ENCODE measurements around the gene STS. TPM values are rescaled to one million over a fixed set of nuclear protein-coding genes. Genes with fewer than 3 reads are reported as not detected.
A peak's percentile ranks its signal among the peaks of the same experiment; 100 is the strongest.

STS gene
- total RNA-seq, 3 donors from 2014 or later (not counting 1 experiment from before 2014, with no cell fraction given) = 2.4 to 4.6 (median 2.8) TPM

GRCh38 chrX:7110821-7111276 lies 36.7 kb upstream of the STS start:
- peaks cover 35 to 37% of the 10 kb centered on the region in 2 donors for H3K4me1 Mint-ChIP-seq
- no peak for TF ChIP-seq CTCF (IDR thresholded peaks at IDR 0.05)
- peak overlapping the region in 1 of 2 donors; percentile 87 for H3K27ac Mint-ChIP-seq

GRCh38 chrX:7111518-7111917 lies 36.0 kb upstream of the STS start:
- Mint-ChIP-seq H3K4me1 (peaks cover 35 to 37% of the 10 kb centered on the region in 2 donors), H3K9me3 (no peaks in the 10 kb centered on the region), H3K4me3 (no peak overlapping the region), H3K27ac (no peak overlapping the region), H3K36me3 (no peaks in the 10 kb centered on the region), H3K27me3 (ENCODE audit: low read depth in 2 of 2) (no peaks in the 10 kb centered on the region)
- Histone ChIP-seq H3K36me3 (ENCODE audit: control insufficient read depth, insufficient read depth, low read length) (no peaks in the 10 kb centered on the region), H3K4me1 (ENCODE audit: control insufficient read depth, insufficient read depth, low read length) (peaks cover 17% of the 10 kb centered on the region), H3K27me3 (ENCODE audit: control insufficient read depth, insufficient read depth, low read length) (no peaks in the 10 kb centered on the region), H3K4me3 (ENCODE audit: low read length) (no peak overlapping the region), H3K27ac (ENCODE audit: low read length) (no peak overlapping the region), H3K9me3 (ENCODE audit: control insufficient read depth, insufficient read depth, low read length) (no peaks in the 10 kb centered on the region)
- DNase-seq (no peak), ATAC-seq (no peak)
- TF ChIP-seq CTCF (IDR thresholded peaks at IDR 0.05) = no peak
- intact Hi-C loops (cut with micrococcal nuclease) = no loop called here
- WGBS (ENCODE audit: insufficient coverage) = 89% methylated on average over 5 of the region's 6 CpGs

More at GRCh38 chrX:7110821-7111276, 36.7 kb upstream of the STS start:
- Histone ChIP-seq H3K27me3 (ENCODE audit: control insufficient read depth, insufficient read depth, low read length) (no peaks in the 10 kb centered on the region), H3K27ac (ENCODE audit: low read length) (no peak overlapping the region), H3K36me3 (ENCODE audit: control insufficient read depth, insufficient read depth, low read length) (no peaks in the 10 kb centered on the region), H3K9me3 (ENCODE audit: control insufficient read depth, insufficient read depth, low read length) (no peaks in the 10 kb centered on the region), H3K4me1 (ENCODE audit: control insufficient read depth, insufficient read depth, low read length) (peaks cover 17% of the 10 kb centered on the region), H3K4me3 (ENCODE audit: low read length) (no peak overlapping the region)
- Mint-ChIP-seq H3K27me3 (ENCODE audit: low read depth in 2 of 2) (no peaks in the 10 kb centered on the region), H3K4me3 (peak overlapping the region; percentile 33), H3K36me3 (no peaks in the 10 kb centered on the region), H3K9me3 (no peaks in the 10 kb centered on the region)
- WGBS (ENCODE audit: insufficient coverage) = 5% methylated on average over 2 of the region's 5 CpGs
- intact Hi-C loops (cut with micrococcal nuclease) = no loop called here
- DNase-seq = no peak
- ATAC-seq = peak in 1 of 3 donors; percentile 41

GRCh38 chrX:7112071-7112470 lies 35.4 kb upstream of the STS start:
- no peak for DNase-seq
- Histone ChIP-seq H3K4me3 (ENCODE audit: low read length) (no peak overlapping the region), H3K36me3 (ENCODE audit: control insufficient read depth, insufficient read depth, low read length) (no peaks in the 10 kb centered on the region), H3K27me3 (ENCODE audit: control insufficient read depth, insufficient read depth, low read length) (no peaks in the 10 kb centered on the region), H3K27ac (ENCODE audit: low read length) (no peak overlapping the region), H3K9me3 (ENCODE audit: control insufficient read depth, insufficient read depth, low read length) (no peaks in the 10 kb centered on the region), H3K4me1 (ENCODE audit: control insufficient read depth, insufficient read depth, low read length) (peaks cover 17% of the 10 kb centered on the region)
- Mint-ChIP-seq H3K4me1 (peaks cover 36 to 40% of the 10 kb centered on the region in 2 donors), H3K27me3 (ENCODE audit: low read depth in 2 of 2) (no peaks in the 10 kb centered on the region), H3K9me3 (no peaks in the 10 kb centered on the region), H3K4me3 (no peak overlapping the region), H3K36me3 (no peaks in the 10 kb centered on the region), H3K27ac (no peak overlapping the region)
- ATAC-seq = no peak
- TF ChIP-seq CTCF (IDR thresholded peaks at IDR 0.05) = no peak
- intact Hi-C loops (cut with micrococcal nuclease) = no loop called here
- 100% methylated on average over 1 of the region's 7 CpGs for WGBS (ENCODE audit: insufficient coverage)

GRCh38 chrX:7115557-7115956 lies 32.0 kb upstream of the STS start:
- DNase-seq (no peak), ATAC-seq (no peak)
- no peaks in the 10 kb centered on the region for H3K9me3 ChIP-seq (ENCODE audit: control insufficient read depth, insufficient read depth, low read length)
- H3K36me3 ChIP-seq (ENCODE audit: control insufficient read depth, insufficient read depth, low read length) = no peaks in the 10 kb centered on the region
- no peak for TF ChIP-seq CTCF (IDR thresholded peaks at IDR 0.05)
- H3K27me3 ChIP-seq (ENCODE audit: control insufficient read depth, insufficient read depth, low read length) = no peaks in the 10 kb centered on the region
- no peak overlapping the region for H3K4me3 ChIP-seq (ENCODE audit: low read length)
- peaks cover 13% of the 10 kb centered on the region for H3K4me1 ChIP-seq (ENCODE audit: control insufficient read depth, insufficient read depth, low read length)
- Mint-ChIP-seq H3K27ac (no peak overlapping the region), H3K9me3 (no peaks in the 10 kb centered on the region), H3K4me3 (no peak overlapping the region), H3K27me3 (ENCODE audit: low read depth in 2 of 2) (no peaks in the 10 kb centered on the region), H3K36me3 (no peaks in the 10 kb centered on the region), H3K4me1 (peaks cover 20 to 33% of the 10 kb centered on the region in 2 donors)
- 98% methylated on average over 6 of the region's 6 CpGs for WGBS (ENCODE audit: insufficient coverage)
- intact Hi-C loops (cut with micrococcal nuclease) = no loop called here
- no peak overlapping the region for H3K27ac ChIP-seq (ENCODE audit: low read length)

All from natural killer cell (primary cell).